GM06990 (cell line): ENCODE measurements around the gene NT5C3A.

Experiments
- DNase-seq: peaks from one replicate; pipeline ENCODE4 v3.0.0-alpha.2; 2011; ENCODE audit not compliant: insufficient read length; ENCODE audit errors: extremely low read depth
- H3K27me3 ChIP-seq: replicated peaks from 2 replicates; pipeline ENCODE4 v1.6.0; 2011; ENCODE audit warnings: low read length; ENCODE audit not compliant: control insufficient read depth, insufficient read depth
- H3K36me3 ChIP-seq: 2 replicates; pipeline ENCODE4 v1.5.1; 2011; ENCODE audit warnings: low read length; ENCODE audit not compliant: control insufficient read depth, insufficient read depth
- H3K4me3 ChIP-seq: replicated peaks from 2 replicates; pipeline ENCODE4 v1.5.1; 2011; ENCODE audit warnings: low read depth, mild to moderate bottlenecking, control low read depth, low read length
- CTCF ChIP-seq: IDR thresholded peaks from 2 replicates; pipeline ENCODE4 v1.5.1; 2011; ENCODE audit warnings: low read length, control low read depth, mild to moderate bottlenecking, inconsistent platforms; ENCODE audit not compliant: insufficient read depth, poor library complexity, severe bottlenecking

The NT5C3A gene

GRCh38 chr7:33091641-33092191 lies 29.1 kb upstream of the NT5C3A start:
- DNase-seq = no peak
- Histone ChIP-seq H3K4me3 (no peak overlapping the region), H3K27me3 (no peaks in the 10 kb centered on the region), H3K36me3 (peaks cover 5% of the 10 kb centered on the region; the same call in 1 of the 2 replicates)
- TF ChIP-seq CTCF = no peak

- H3K27me3 ChIP-seq = no peaks in the 10 kb centered on the region
- no peak overlapping the region for H3K4me3 ChIP-seq
- no peak for DNase-seq
- no peak for TF ChIP-seq CTCF
- H3K36me3 ChIP-seq = peaks cover 4% of the 10 kb centered on the region; the same call in 1 of the 2 replicates
Measured at GRCh38 chr7:33091111-33091531, 28.5 kb upstream of the NT5C3A start.

GRCh38 chr7:33089142-33089541 lies 26.6 kb upstream of the NT5C3A start:
- no peak for TF ChIP-seq CTCF
- Histone ChIP-seq H3K27me3 (no peaks in the 10 kb centered on the region), H3K4me3 (no peak overlapping the region), H3K36me3 (peaks cover 3% of the 10 kb centered on the region; the same call in 1 of the 2 replicates)
- no peak for DNase-seq

- no peak for DNase-seq
- Histone ChIP-seq H3K4me3 (no peak overlapping the region), H3K36me3 (no peaks in the 10 kb centered on the region), H3K27me3 (no peaks in the 10 kb centered on the region)
- no peak for TF ChIP-seq CTCF
Measured at GRCh38 chr7:33087858-33088257, 25.3 kb upstream of the NT5C3A start.

- TF ChIP-seq CTCF = no peak
Measured at GRCh38 chr7:33087356-33087755, 24.8 kb upstream of the NT5C3A start.

More at GRCh38 chr7:33087356-33087755, 24.8 kb upstream of the NT5C3A start:
- no peak overlapping the region for H3K4me3 ChIP-seq
- DNase-seq = no peak
- H3K36me3 ChIP-seq = no peaks in the 10 kb centered on the region
- no peaks in the 10 kb centered on the region for H3K27me3 ChIP-seq
